HuH-7 (cell line): ENCODE data around the gene RUNX3.

ENCODE experiments used
- DNase-seq: peaks from one replicate; pipeline ENCODE4 v3.0.0; 2011; ENCODE audit warnings: low spot score

The RUNX3 gene

DNA sequence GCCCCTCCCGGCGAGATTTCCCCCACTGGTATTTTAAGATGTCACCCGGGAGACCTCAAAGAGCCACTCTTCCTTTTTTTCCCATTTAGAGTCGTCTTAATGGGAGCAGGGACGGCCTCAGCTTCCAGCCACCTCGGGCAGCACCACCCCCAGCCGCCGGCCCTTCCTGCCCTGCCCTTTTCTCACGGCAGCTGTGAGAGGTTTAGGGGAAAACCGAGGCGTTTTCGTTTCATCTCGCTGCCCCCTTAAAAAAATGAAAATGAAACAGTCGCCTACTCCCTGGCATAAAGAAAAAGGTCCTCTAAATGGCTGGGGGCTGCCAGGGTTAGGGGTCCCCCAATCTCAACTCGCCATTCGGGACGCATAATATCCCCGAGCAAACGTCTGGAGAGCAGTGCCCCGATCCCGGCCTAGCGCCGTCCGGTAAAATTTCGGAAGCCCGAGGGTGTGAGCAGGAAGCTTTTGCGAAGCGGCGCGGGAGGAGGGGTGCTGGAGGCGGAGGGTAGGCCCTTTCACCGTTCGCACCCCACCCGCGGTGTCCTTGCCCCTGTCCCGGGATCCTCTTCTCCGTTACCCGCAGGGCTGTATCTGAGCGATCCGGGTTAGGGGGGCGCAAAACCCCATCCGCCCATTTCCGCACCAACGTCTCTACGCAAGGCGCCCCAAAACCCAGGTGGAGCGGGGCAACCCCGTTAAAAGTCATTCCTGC, 1.2 kb downstream of the RUNX3 start:
- DNase-seq = no peak

DNA sequence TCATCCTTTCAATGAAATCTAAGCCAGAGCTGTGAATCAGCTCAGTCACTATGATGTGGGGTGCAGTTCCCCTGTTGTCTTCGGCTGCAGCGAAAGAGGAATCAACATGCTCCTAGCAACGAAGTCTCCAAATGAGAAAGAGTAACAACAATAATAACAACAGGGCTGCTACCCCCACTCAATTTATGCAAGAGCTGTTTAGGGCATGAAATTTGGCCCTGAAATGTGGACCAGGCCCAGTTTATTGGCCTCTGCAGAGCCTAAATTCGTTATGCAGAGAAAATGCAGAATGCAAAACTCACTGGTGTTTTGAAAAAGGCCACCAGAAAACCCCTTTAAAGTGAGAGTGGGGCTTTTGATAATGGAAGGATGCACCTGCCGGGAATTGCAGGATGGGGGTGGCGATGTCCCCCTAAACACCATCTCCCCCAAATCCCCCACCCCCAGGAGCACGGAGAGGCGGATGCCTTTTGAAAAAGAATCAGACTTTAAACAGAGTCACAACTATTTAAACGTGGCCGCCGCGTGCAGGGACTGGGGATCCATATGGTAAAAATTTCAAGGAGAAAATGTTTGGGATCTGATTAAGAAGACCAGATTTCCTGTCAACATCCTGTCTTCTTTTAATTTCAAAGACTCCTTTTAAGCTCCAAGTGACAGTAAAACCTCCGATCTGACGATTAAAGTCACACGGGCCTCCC, 1.9 kb downstream of the RUNX3 start:
- DNase-seq = no peak

DNA sequence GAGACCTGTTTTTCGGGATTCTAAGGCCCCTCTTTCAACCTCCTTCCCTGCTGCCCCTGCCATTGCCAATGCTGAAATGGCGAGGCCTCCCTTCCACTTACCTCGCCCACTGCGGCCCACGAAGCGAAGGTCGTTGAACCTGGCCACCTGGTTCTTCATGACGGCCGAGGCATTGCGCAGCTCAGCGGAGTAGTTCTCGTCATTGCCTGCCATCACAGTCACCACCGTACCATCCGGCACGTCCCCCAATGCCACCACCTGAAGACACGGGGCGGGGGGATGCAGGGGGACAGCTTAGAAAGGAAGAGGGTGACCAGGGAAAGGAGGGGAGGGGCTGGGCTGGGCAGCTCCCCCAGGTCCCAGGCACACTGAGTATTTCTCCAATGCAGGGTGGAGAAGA, 2.6 kb downstream of the RUNX3 start:
- DNase-seq = no peak

- no peak for DNase-seq
Observed at GRCh38 chr1:24926563-24927249, 3.4 kb downstream of the RUNX3 start.

GRCh38 chr1:24925963-24926362, 4.1 kb downstream of the RUNX3 start:
- DNase-seq = no peak

DNA sequence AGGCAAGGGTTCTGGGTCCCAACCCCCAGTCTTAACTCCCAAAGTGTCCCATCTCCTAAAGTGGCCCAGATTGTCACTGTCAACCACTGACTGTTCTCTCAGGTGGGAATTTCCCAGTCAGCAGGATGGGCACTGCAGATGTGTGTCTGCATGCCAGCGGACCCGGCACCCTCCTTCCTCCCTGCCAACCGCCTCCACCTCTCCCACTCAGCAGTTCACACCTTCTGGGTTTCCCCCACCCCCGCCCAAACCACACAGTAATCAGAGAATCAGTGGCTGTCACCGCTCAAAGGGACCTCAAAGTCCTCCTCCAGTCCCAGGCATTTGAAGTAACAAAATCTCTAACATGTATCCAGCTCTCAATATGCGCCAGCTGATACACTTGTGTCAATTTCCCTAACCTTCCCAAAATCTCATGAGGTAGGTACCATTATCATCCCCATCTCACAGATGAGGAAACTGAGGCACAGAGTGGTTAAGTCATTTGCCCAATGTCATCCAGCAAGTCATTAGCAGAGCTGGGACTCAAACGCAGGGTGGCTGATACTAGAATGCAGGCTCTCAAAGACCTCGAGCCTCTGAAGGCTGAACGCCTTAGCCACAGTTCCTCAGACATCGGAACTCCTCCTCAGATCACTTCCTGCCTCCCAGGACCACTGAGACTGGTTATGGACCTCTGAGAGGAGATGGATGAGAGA, 4.8 kb downstream of the RUNX3 start:
- no peak for DNase-seq

GRCh38 chr1:24923485-24924113, 6.5 kb downstream of the RUNX3 start:
- DNase-seq = no peak

GRCh38 chr1:24921938-24922662, 8.0 kb downstream of the RUNX3 start:
- no peak for DNase-seq

DNA sequence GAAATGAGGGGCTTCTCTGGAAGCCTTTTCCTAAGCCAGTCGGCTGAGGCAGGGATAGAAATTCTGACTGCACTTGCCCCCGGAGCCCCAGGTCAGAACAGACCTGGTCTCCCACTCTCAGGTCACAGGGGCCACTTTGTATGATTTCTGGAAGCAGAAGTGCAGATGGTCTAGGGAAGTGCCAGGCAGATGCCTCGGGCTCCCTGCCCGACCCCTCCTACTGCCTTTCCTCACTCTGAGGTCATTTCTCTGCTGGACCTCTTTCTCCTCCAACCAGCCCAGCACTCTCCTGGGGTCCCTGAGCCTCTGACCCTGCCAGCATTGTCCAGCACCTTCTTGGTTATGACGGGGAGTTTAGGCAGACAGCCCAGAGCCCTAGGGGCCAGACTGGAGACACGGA, 8.7 kb downstream of the RUNX3 start:
- no peak for DNase-seq

DNA sequence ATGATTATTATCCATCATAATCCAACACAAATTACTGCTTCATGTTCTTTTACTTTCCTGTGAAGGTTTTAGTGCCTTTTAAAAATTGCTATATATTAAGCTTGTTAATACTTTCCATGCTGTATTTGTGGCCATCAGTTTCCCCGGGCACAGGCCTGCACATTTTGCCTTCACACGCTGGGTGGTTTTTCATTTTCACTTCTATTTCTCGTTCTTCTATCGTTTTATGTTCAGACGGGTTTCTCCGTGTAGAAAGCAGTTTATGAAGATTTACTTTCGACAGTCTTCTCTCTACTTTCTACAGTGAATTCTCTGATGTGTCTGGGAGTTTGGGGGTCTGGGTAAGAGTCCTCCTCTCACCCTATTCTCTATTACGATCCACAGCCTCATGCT, 9.5 kb downstream of the RUNX3 start:
- DNase-seq = no peak

DNA sequence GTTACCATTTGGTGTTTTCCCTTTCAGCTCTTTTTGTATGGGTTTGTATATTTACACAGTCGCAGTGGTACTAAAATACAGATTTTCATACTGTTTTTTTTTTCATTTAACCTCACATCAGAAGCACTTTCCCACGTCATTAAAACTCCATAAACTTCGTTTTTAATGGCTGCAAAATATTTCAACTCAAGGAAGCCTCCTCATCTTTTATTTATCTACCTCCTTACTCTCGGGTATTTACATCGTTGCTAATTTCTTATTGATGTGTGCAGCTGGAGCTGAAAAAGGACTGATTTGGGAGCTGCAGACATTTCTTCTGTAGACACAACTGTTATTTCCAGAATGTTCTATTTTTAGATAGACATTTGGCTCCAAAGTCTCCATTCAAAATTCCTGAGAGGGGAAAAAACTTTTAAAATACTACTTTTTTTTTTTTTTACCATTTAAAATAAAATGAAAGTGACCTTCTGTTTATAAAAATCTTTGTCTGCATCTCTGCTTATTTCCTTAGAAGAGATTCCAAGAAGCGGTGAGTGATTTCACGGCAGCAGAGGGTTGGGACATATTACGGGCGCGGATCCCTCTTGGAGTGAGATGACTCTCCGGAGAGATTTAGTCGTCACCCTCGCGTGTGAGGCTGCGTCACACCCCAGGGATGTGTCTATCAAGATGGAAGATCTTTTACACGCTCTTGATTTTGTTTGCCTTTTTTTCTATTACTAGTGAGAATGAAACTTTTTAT, 10.1 kb downstream of the RUNX3 start:
- no peak for DNase-seq

DNA sequence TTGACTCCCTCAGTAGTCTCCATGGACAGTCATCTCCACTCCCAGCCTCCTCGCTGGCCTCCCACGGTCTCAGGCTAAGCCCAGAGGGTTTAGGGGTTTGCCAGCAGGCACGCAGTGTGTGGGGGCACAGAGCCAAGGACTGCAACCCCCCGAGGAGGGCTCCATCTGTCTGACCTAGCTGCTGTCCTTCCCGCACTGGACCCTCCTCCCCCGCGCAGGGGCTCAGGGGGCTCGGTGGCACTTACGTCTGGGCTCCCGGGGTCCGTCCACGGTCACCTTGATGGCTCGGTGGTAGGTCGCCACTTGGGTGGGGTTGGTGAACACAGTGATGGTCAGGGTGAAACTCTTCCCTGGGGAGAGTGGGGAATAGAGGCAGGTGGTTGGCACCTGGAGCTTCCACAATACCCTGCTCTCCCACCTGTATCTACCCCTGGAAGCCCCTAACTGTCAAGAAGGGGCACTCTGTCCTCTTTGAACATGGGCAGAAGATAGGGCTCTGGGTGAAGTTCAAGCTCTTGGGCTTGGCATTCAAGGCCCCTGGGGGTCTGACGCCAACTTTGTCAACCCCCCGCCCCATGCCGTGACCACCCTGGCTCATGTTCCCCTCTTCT, 11.0 kb downstream of the RUNX3 start:
- DNase-seq = no peak

DNA sequence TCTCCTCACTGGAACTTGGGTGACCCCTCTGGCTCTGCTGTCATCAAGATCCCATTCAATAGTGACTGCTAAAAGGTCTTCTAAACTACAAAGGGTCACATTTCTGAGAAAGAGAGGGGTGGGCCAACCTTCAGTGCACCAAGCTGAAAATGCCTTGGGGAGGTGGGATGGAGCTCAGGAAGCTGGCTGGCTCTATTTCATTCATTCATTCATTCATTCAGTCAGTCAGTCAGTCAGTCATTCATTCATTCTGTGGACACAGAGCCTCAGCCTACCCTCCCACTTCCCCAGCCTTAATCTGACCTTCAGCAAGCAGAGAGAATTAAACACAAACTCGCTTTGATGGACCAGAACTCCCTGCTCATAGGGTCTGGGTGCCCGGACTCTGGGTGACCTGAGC, 11.7 kb downstream of the RUNX3 start:
- DNase-seq = no peak

- no peak for DNase-seq
Observed at GRCh38 chr1:24917327-24918074, 12.6 kb downstream of the RUNX3 start.

DNA sequence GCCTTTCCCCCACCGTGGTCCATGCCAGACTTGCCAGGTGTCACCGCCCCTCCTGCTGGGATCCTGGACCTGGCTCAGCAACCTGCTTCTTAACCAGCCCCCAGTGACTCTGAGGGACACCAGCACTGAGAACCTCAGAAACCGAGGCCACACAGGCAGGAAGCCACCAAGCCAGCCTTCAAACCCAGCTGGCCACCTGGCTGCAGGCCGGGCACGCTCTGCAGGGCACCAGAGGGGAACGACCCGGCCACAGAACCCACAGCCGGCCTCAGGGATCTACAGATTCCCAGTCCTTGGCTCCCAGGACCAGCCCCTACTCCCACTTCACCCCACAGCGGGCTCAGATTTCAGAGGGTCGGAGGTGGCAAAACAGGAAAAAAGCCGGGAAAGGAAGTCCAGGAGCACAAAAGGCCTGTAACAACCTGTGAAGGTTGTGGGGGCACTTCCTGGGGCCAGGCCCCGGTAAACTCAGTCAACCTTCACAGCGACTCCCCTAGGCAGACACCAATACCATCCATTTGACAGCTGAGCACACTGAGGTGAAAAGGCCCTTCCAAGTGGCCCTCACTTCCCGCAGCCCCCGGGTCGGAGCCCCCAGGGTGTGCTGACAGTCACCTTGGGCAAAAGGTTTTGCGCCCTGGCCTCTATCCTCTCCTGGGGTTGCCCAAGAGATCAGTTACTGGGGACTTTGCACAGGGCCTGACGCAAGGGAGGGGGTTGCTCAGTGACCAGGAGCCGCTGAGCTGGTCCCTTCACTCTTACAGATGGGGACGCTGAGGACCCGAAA, 14.1 kb downstream of the RUNX3 start:
- DNase-seq = no peak

DNA sequence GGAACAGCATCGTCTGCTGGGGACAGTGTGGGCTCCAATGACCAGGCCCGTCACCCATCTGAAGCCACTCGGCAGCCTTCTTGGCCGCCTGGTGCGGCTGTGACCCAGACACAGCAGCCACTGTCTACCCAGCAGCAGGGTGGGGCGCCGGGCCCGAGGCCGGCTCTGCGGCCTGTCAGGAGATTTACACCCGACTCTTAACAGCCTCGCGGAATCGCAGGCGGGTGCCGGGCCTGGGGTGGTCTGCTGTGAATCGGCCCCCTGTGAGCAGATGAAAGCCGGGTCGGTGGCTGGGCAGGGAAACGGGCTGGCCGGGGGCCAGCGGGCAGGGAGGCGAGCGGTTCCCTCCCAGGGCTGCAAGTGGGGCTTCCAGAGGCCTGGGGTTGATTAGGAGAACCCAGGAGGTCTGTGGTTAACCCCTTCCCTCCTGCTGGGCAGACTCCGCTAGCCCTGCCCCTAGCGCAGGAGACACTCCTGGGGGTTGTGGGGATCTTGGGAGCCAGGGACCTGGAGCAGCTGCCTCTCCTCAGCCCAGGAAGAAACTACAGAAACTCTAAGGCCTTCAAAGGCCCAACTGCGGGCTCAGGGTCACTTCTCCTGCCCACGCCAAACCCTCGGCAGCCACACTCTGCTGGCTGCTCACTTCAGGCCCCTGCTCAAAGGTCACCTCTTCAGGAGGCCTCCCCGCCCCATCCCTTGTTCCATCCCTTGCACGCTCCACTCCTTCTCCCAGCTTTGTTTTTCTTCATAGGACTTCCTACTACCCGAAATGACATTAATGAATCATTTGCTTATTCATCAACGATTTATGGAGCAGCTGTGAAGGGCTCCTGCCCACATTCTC, 15.6 kb downstream of the RUNX3 start:
- no peak for DNase-seq

- DNase-seq = no peak
Observed at GRCh38 chr1:24913616-24914225, 16.4 kb downstream of the RUNX3 start.

DNA sequence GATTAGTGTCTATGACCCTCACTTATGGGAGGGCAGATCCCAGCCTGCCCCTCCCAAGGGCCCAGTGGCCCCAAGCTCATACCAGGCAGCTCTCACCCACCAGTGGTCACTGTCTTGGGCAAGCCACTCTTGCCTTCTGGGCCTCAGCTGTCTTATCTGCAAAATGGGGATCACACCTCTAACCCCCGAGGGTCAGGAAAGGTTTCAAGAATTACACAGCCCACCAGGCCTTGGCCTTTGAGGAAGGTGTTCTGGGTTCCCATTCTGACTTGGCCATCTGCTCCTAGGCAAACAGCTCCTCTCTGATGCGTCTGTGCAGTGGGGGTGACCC, 16.8 kb downstream of the RUNX3 start:
- DNase-seq = no peak
